Ascending aorta (tissue), 2 donors: ENCODE results near the gene FSTL4. TPM values are rescaled to one million over a fixed set of nuclear protein-coding genes. Genes with fewer than 3 reads are reported as not detected.
A peak's percentile ranks its signal among the peaks of the same experiment; 100 is the strongest.

Source experiments
- DNase-seq, 2 donors: peaks; one replicate each; pipeline ENCODE4 v3.0.0-alpha.2; 2019; ENCODE audit warnings: low spot score in 2 of 2
- H3K27ac ChIP-seq, 2 donors: fragments of 200-600 bp; sonication (generic); one replicate each; pipeline ENCODE4 v1.5.1; 2016 to 2017; ENCODE audit warnings: mild to moderate bottlenecking in 1 of 2
- H3K27me3 ChIP-seq: fragments of 200-600 bp; sonication (generic); one replicate; pipeline ENCODE4 v1.5.1; 2017
- H3K36me3 ChIP-seq, 2 donors: fragments of 200-600 bp; sonication (generic); one replicate each; pipeline ENCODE4 v1.5.1; 2016
- H3K4me1 ChIP-seq, 2 donors: fragments of 200-600 bp; sonication (generic); one replicate each; pipeline ENCODE4 v1.5.1; 2016 to 2017; ENCODE audit warnings: mild to moderate bottlenecking in 1 of 2
- H3K4me3 ChIP-seq, 2 donors: fragments of 200-600 bp; sonication (generic); one replicate each; pipeline ENCODE4 v1.5.1; 2016 to 2017; ENCODE audit warnings: mild to moderate bottlenecking in 1 of 2
- H3K9me3 ChIP-seq, 2 donors: fragments of 200-600 bp; sonication (generic); one replicate each; pipeline ENCODE4 v1.5.1; 2016
- intact Hi-C: fragments of 100-400 bp; cut with DNase I; formaldehyde crosslinking; loops from one replicate; pipeline ENCODE4 v1.15.1; 2023
- total RNA-seq: library from RNA; depleted of rRNA; stranded (reverse); fragments of >200 nt; gene quantifications from one replicate; pipeline ENCODE4 v1.1.0, GENCODE V29; 2016
- TF ChIP-seq, protein P1 (sequence below), 3 experiments: fragments of 200-600 bp in 2 of 3; fragments of 450-650 bp in 1 of 3; sonication (generic) in 2 of 3; IDR thresholded peaks; one replicate each; pipeline ENCODE4 v1.5.1; 2016 to 2019; ENCODE audit warnings: antibody characterized with exemption in 3 of 3, mild to moderate bottlenecking in 1 of 3, moderate library complexity in 1 of 3

FSTL4 gene
- total RNA-seq, 1 donor from 2014 or later, result 0.11 TPM

DNA sequence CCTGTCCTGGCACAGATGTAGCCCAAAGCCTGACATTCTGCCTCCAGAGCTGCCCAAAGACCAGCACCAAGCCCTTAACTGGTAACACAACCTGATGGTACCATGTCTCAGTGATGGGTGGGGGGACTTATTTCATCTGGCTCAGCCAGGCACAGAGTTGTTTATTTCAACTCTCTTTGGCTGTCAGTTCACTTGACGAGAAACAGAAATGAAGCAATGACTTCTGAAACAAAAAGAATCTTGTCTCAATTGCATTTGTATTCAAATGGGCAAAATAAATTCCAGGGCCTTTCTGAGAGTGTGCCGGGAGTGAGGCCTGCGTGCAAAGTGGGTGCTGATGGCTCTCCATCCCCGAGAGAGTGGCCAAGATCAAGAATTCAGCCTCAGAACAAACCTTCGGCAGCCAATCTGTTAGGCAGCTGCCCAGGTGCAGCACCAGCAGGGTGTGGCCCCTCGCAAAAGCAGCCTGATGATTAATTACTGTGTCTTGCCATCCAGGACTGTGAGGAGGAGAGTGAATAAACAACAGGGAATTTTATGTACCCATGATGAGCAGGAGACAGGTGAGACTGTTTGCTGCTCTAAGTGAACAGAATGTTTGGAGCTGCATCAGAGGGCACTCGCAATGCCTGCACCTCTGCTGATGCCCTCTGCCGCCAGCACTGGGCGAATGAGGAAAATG is 322.5 kb downstream of the FSTL4 start:
- intact Hi-C loops, result no loop called here
- DNase-seq, result no peak
- no peaks in the 10 kb centered on the region for H3K9me3 ChIP-seq

DNA sequence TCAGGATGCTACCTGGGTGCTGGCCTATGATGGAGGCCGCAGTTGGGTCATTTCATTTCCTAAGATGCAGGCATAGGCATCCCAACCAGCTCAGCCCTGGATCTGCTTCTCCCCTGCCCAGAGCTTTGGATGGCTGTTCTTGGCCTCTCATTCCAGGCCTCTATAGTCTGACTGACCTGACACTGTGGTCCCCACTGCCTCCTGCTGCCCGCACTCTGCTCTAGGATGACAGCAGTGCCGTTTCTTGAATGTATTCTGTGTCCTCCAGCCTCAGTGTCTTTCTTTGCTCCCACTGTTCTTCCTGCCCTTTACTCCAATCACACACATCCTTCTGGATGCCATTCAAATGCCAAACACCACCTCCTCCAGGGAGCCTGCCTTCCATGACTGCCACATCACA is 324.8 kb downstream of the FSTL4 start:
- TF ChIP-seq, protein P1, sequence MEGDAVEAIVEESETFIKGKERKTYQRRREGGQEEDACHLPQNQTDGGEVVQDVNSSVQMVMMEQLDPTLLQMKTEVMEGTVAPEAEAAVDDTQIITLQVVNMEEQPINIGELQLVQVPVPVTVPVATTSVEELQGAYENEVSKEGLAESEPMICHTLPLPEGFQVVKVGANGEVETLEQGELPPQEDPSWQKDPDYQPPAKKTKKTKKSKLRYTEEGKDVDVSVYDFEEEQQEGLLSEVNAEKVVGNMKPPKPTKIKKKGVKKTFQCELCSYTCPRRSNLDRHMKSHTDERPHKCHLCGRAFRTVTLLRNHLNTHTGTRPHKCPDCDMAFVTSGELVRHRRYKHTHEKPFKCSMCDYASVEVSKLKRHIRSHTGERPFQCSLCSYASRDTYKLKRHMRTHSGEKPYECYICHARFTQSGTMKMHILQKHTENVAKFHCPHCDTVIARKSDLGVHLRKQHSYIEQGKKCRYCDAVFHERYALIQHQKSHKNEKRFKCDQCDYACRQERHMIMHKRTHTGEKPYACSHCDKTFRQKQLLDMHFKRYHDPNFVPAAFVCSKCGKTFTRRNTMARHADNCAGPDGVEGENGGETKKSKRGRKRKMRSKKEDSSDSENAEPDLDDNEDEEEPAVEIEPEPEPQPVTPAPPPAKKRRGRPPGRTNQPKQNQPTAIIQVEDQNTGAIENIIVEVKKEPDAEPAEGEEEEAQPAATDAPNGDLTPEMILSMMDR (IDR thresholded peaks at IDR 0.05), result peak in 1 of 3 experiments; percentile 8
- DNase-seq, result no peak
- Histone ChIP-seq H3K27me3 (no peaks in the 10 kb centered on the region), H3K4me1 (no peaks in the 10 kb centered on the region), H3K27ac (no peak overlapping the region), H3K4me3 (no peak overlapping the region), H3K36me3 (no peaks in the 10 kb centered on the region), H3K9me3 (no peaks in the 10 kb centered on the region)
- intact Hi-C loops, result no loop called here

More for the DNA sequence above, 322.5 kb downstream of the FSTL4 start:
- TF ChIP-seq, protein P1 (IDR thresholded peaks at IDR 0.05), result no peak
- Histone ChIP-seq H3K36me3 (no peaks in the 10 kb centered on the region), H3K4me1 (no peaks in the 10 kb centered on the region), H3K4me3 (no peak overlapping the region), H3K27ac (no peak overlapping the region), H3K27me3 (no peaks in the 10 kb centered on the region)

DNA sequence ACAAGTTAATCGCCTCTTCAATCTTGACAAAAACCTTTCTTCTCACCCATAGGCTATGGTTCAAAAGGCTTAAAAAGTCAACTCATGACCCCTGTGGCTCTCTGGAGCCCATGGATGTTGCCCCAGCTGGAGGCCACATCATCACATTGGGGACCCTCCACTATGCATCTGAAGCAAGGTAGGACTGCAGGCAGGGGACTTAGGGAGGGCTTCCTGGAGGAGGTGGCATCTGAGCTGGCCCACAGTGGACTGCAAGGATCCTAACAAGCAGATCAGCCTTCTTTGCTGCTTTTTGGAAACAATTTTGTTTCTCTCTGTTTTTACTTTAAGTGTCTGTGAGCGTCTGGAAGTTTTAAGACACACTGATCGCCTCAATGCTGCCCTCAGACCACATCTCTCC is 325.9 kb downstream of the FSTL4 start:
- H3K27me3 ChIP-seq, result no peaks in the 10 kb centered on the region
- no peaks in the 10 kb centered on the region for H3K4me1 ChIP-seq
- intact Hi-C loops, result no loop called here

DNA sequence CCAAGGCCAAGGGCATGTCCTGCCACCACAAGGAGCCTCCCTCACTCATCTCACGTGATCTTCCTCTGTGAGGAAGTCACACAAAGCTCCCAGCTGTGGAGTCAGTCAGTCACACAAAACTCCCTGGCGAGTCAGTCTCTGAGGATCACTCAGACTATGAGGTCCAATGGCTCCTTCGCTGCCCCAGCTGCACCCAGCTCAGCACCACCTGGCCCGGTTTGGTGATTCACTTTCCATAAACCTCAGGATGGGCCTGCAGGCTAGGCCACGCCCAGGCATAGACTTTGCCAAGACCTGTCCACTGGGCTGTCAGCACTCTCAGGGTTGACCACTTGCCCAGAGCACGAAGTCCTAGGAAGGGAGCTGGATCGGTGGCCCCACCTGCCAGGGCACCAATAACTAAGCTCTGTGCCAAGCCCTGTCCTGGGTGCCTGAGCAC is 326.7 kb downstream of the FSTL4 start:
- H3K27me3 ChIP-seq, result no peaks in the 10 kb centered on the region
- intact Hi-C loops, result no loop called here

More for the DNA sequence above, 325.9 kb downstream of the FSTL4 start:
- no peak overlapping the region for H3K27ac ChIP-seq
- DNase-seq, result no peak
- TF ChIP-seq, protein P1 (IDR thresholded peaks at IDR 0.05), result no peak
- H3K4me3 ChIP-seq, result no peak overlapping the region
- H3K9me3 ChIP-seq, result no peaks in the 10 kb centered on the region
- no peaks in the 10 kb centered on the region for H3K36me3 ChIP-seq

DNA sequence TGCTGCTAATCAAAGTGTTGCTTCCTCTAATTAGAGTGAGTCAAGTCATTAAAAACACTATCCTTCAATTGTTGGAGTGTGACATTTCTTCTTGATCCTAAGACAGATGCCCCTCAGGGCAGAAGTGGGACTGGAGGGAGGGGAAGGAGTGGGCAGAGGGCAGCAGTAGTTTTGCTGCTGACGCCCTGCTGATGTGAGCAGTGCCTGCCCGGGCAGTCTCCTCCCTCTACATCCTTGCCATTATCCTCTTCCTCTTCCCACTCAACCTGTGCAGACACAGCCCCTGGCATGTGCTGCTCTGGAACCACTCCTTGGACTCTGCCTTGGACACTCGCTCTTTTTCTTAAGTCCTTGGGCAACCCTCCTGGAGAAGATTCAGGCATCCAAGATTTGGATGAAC is 328.0 kb downstream of the FSTL4 start:
- Histone ChIP-seq H3K36me3 (no peaks in the 10 kb centered on the region), H3K27me3 (no peaks in the 10 kb centered on the region), H3K4me1 (no peaks in the 10 kb centered on the region), H3K4me3 (no peak overlapping the region), H3K9me3 (no peaks in the 10 kb centered on the region), H3K27ac (no peak overlapping the region)
- no peak for DNase-seq
- intact Hi-C loops, result no loop called here
- TF ChIP-seq, protein P1 (IDR thresholded peaks at IDR 0.05), result no peak

More for the DNA sequence above, 326.7 kb downstream of the FSTL4 start:
- DNase-seq, result no peak
- H3K4me3 ChIP-seq, result no peak overlapping the region
- TF ChIP-seq, protein P1 (IDR thresholded peaks at IDR 0.05), result no peak
- H3K36me3 ChIP-seq, result no peaks in the 10 kb centered on the region
- H3K9me3 ChIP-seq, result no peaks in the 10 kb centered on the region
- H3K27ac ChIP-seq, result no peak overlapping the region
- no peaks in the 10 kb centered on the region for H3K4me1 ChIP-seq
